HG03521 (cell line): ENCODE results near the gene NLGN1.

Experiments used
- ATAC-seq: cut with Tn5 transposase; IDR thresholded peaks from one replicate; pipeline ENCODE4 v1.9.1; 2021; ENCODE audit warnings: mild to moderate bottlenecking, moderate library complexity; ENCODE audit not compliant: unreplicated experiment

The NLGN1 gene

DNA sequence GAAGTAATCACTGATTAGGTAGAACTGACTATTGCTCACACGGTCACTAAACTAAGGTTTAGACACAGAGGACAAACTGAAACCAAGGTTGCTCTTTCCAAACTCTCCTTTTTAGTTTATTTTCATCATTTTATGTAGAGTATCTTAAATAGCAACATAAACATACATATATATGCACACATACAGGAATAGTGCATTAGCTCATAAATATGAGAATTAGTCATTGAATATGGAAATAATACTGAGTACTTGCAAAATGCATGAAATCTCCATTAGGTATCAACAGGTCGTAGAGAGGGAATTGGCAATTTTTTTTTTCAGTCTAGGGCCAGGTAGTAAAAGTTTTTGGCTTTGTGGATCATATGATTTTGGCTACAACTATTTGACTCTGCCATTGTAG is 557.1 kb downstream of the NLGN1 start:
- no peak for ATAC-seq

DNA sequence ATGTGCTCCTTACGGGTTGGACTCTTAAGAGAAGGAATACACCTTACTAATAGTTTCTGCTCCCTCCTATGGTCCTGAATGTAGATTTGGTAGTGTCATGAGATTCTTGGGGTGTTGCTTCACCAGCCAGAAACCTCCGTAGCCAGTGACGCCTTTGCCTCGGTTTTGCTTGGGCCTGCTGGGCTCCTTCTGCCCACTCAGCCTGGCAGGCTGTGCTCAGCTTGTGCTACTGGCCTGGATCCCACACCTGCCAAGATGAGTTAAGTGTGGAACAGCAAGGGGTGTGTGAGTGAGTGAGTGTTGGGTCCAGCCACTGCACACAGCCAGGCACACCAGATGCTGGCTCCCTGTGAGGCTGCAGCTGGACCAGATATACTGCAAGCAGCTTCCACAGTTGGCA is 560.1 kb downstream of the NLGN1 start:
- ATAC-seq, result no peak

DNA sequence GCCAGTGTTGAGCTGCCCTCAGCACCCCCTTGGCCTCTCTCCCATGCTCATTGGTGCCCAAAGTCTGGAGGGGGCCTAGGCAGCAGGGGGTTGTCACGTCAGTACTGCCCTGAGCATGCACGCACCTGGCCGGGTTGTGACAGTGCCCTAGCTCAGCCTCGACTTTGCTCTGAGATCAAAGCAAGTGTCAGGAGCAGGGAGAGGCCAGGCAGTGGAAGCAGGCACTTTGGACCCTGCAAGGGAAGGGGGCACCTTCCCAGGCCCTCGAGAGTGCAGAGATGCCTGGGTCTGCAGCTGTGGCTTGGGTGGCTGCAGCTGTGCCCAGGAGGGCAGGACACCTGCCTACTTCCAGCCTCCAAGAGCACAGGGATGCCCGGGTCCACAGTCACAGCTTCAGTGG is 561.3 kb downstream of the NLGN1 start:
- ATAC-seq, result no peak

DNA sequence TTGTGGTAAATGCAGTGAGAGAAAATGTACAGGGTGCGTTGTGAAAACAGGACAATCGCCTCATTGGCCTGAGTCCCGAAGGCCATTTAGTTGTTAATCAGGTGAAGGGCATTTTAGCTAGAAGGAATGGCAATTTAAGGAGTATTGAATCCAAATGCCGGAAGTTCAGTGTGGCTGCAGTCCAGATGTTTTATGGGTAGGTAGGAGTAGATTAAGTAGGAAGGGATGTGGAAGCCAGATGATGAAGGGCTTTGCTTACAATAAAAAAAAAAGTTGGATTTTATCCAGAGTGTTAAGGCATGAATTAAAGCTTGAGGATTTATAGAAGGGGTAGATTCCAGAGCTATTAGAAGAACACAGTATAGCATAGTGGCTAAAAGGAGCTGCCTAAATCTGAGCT is 572.7 kb downstream of the NLGN1 start:
- ATAC-seq, result no peak

DNA sequence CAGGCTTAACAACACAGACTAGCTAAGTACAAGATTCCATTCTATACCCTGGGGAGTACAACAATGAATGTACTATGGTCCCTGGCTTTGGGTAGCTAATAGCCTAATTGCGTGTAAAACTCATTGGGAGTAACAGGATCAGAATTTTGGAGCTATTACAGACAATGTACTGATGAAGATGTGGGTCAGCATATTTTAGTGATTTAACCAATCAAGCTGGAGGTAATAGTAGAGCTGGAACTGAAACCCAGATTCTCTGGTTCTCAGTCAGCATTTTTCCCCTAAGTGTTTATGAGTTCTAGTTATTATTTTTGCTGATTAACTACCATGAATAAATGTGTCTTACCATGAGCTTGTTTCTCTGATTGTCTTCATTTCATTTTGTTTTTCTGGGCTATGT is 578.7 kb downstream of the NLGN1 start:
- ATAC-seq, result no peak

DNA sequence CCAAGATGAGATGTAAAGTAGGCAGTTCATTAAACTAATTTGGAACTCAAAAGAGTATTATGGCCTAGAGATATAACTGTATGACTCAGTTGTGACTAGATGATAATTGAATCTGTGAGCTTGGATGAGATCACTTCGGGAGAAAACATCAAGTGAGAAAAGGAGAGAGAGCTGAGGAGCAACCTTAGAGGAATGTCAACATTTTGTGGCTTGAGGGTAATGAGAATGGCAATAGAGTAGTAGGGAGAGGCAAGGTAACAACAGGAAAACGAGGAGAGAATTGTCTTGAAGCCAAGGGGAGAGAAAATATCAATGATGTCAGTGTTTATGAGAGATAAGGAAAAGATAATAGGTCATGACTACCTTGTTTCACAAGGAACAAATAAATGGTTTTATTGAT is 580.2 kb downstream of the NLGN1 start:
- ATAC-seq, result no peak

DNA sequence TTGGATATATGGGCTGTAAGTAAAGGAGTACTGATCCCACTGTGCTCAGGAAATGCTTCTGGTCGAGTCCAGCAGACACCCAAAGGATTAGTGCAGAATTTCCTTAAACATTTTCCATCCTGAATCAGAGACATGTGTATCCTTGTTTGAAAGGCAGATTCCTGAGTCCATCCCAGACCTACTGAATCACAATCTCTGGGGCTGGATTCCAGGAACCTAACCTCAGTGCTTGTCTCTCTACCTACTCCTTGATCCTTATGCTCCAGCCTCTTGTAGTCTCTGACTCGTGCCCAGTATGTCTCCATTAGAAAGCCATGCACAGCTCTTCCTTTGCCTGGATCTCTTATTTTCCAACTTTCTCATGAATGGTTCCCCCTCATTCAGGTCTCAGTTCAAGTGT is 585.8 kb downstream of the NLGN1 start:
- no peak for ATAC-seq

DNA sequence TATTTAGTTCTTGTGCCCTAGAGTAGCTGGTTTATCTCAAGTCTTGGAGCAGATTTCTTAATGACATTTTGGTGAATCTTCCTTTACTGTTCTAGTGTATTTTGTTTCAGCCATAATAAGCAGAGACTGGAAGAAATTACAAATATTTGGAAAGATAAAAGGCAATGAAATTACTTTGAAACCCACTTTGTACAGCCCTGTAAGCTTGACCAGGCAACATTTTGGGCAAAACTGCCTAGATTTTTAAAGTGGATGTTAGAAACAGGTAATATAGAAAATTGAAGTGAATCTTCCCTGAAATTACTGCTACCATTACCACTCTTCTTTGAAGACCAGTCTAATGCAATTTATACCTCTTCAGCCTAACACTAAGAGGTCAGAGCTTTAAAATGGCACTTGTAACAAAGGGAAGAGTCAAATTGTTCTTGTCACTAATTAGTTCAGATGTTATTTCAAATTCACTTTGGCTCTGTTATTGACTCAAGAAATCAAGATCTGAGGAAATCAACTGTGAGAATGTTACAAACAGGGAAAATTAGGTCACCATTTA is 589.4 kb downstream of the NLGN1 start:
- no peak for ATAC-seq

DNA sequence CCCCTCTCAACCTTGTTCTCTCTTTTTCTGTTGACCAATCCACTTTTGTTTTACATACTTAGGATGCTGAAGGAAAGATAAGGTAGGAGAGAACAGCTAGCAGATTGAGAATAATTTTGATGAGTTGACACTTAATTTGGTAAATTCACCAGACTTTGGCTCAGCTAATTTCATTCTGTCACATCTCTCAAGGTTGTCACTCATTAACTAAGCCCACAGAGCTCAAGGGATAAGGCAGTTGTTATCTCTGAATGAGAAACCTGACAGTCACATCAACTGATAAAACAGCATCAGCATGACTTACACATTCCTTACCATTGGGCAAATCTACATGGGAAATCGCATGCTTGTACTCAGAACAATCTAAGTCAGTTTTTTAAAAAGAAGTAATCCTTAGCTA is 591.4 kb downstream of the NLGN1 start:
- no peak for ATAC-seq

DNA sequence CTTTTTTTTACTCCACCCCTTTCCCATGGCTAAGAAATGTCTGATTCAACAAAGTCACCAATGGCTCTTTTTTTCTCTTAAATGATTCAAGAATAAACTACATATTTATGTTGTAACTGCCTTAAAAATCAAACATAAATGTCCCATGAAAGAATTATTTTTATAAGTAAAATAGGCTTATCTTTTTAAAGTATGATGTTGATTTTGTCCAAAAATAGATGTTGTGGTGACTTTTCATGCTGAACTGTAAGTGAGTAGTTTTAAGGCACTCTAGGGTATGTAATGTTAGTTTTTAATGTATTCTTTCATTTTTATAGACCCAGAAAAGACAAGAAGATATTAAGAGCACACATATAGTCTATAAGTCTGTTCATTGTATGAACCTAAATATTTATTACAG is 594.9 kb downstream of the NLGN1 start:
- ATAC-seq, result no peak

DNA sequence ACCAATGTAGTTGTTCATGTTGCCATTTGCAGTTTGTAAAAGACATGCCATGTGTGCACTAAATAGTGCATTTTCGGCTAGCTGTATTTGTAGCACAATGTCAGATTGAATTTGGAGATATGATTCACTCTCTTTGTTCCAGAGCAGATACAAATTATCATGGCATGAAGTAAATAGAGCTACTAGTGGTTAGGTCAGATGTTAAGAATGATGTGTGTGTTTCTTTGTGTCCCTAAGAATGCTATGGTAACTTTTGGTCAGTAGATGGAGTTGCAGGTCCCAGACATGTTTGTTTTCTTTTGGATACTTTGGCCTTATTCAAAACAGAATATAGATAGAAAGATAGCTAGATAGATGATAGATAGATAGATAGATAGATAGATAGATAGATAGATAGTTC is 595.8 kb downstream of the NLGN1 start:
- no peak for ATAC-seq

DNA sequence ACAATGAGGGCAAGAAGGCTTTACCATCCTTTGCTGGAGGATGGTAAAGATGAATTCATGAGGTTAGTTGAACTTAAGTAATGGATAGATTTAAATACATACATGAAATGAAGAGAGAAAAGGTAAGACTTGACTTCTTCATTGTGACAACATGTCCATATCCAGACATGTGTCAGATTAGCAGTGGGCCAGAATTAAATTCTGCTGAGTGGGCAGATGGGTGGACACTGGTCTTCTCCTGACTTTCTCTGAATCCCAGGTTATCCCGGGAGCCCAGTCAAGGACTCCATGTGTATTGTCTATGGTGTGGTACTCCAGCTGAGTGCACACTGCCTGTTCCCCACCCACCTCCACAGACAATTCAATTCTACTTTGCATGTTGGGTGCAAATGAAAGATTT is 603.1 kb downstream of the NLGN1 start:
- no peak for ATAC-seq

DNA sequence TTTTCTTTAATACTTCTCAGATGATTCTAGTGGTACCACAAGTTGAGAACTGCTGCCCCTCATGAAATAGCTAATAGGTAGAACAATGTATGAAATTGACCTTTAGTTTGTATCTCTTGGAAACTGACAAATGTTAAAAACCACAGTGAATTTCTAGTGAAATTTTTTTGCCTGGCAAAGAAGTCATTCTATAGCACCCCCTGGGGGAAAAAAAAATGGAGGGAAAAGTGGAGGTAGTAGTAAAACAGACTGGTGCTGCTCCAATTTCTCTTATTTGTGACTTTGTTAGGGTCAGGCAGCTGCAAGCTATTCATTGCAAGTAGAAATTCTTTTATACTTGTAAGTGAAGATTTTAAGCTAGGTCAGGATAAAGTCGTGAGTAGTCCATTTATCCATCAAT is 605.0 kb downstream of the NLGN1 start:
- ATAC-seq, result no peak

DNA sequence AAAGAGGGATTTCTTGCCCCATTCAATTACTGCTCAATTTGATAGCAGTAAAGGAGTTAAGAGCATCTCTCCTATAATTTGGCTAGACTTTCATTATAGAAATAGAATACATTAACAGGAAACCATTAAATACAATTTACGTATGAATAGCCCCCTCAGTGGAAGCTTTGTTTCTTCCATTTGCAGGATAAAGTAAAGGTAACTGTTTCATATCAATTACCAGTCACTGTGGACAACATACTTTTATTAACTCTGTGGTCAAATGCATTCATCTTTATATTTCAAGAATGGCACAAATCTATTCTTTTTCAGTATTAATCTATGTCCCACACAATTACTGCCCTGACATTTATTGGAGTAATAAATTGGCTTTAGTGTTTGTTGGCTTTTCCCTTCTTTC is 613.4 kb downstream of the NLGN1 start:
- ATAC-seq, result no peak

DNA sequence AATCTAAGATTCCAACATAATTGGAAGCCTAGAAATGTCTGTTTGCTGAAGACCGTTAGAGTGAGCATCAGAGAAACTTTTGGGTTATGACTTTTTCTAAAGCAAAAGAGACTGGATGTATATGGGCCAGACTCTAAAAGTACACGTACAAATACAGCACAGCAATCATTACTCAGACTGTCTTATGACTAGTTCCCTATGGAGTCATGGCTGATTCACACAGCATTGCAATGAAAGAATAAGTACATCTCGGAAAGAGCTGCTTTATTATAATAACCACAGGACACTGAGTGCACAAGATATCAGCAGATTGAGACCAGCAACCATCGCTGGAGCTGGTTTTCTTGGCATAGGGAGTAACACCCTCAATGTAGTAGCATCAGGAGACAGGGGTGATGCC is 618.6 kb downstream of the NLGN1 start:
- ATAC-seq, result no peak

DNA sequence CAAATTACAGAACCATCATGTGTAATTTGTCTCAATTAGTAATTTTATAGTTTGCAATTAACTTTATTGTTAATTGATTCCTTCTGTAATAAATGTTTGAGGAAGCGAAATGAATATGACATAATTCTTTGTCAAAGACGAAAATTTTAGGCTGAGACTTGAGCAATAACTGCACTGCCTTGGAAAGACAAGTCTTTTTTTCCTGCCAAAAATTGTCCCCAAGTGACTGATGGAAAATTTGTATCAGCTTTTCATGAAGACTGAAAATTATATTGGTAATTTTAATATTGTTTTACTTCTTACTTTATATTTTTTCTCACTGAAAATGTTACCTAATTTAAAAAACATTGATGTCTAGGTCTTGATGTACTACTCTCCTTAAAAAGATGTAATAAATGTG is 622.6 kb downstream of the NLGN1 start:
- ATAC-seq, result no peak

DNA sequence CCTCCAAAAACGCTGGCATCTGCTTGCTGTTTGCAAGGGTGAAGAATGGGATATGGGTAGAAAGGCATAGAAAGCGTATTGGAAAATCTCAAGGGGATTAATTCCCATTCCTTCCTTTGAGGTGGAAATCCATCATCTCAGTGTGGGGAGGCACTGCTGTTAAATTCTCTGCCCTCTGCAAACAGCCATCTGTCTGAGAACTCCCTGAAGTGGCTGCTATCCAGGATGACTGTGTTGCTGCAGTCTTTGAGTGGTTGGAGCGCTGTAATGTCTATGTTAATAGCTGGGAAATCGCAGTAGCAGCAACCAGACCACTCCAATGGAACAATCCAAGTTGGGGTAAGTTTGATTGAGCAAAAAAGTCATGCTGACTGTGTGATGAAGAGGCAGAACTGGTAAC is 625.9 kb downstream of the NLGN1 start:
- no peak for ATAC-seq

DNA sequence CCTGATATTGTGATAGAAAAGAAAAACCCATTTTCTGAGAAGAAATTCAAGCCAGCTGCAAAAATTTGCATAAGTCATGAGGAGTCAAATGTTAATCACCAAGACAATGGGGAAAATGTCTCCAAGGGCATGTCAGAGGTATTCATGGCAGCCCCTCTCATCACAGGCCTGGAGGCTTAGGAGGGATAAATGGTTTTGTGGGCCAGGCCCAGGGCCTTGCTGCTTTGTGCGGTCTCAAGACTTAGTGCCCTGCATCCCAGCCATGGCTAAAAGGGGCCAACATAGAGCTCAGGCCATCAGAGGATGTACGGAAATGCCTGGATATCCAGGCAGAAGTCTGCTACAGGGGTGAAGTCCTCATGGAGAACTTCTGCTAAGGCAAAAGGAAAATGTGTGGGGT is 631.1 kb downstream of the NLGN1 start:
- ATAC-seq, result no peak

DNA sequence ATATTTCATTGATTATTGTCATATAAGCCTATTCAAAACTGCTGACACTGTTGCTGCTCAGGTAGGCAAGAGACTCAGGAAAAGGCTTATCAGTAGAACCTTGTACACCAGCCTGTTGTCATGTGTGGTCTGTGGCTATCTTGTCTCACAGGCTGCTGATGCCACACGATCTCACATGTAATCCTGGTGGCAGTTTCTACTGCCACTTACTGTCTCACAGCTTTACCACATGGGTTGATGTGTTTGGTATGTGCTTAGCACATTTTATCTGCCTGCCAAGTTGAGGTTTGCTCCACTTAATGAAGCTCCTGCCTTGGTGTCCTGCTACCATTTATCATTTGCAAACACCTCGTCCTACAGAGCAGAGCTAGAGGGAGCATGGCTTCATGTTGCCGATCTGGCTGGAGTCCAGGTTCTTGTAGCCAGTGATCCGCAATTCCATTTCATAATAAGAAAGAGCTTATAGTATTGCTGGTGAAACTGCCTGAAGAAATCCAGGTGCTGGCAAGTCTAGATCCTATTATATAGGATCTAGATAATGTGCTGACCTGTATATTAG is 637.9 kb downstream of the NLGN1 start:
- ATAC-seq, result no peak

DNA sequence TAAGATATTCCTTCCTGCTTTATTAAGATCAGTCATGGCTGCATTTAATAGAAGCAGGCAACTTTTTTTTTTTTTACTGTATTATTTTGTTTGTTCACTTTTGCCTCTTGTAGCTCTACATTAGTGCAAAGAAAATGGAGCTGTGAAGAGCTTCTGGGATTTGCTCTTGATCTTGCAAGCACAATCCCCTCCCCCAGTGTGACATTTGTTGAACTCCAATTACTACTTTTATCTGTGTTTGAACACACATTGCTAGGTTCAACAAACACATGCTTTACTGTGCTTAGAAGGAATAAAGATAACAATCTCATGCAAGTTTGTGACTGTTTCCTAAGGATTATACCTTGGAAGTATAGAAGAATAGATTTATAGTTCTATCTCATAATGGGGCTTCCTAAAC is 648.8 kb downstream of the NLGN1 start:
- ATAC-seq, result no peak

DNA sequence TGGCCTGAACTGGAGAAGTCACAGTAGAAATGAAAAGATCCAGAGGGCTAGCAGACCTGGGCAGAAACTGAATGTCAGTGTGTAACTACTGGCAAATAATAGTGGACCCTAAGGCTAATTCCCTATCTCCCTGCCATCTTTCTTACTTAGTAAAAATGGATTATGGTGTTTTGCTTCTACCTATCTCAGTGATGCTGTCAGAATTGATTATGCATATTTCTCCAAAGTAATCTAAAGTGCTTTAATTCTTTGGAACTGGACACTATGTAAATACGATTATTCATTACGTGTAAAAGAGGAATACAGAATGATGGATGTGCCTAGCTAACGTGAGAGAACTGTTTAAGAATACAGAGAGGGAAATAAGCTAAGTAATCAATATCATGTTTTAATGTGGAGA is 651.9 kb downstream of the NLGN1 start:
- no peak for ATAC-seq

DNA sequence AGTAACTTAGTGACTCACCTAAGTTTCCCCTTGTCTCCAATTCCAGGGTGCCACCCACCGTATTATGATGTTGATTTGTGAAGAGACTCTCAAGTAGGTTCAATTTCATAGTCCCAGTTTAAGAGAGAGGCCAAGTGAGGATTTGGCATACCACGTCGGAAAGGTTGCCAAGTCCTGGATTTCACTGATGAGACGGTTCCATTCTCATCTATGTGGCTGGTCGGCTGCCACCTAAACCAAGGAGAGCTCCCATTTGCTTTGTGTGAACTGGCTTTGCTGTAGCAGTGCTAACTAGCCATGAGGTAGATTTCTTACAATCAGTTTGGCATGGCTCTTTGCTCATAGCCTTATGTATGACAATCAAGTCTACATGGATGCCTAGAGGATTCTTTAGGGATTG is 653.6 kb downstream of the NLGN1 start:
- ATAC-seq, result no peak

DNA sequence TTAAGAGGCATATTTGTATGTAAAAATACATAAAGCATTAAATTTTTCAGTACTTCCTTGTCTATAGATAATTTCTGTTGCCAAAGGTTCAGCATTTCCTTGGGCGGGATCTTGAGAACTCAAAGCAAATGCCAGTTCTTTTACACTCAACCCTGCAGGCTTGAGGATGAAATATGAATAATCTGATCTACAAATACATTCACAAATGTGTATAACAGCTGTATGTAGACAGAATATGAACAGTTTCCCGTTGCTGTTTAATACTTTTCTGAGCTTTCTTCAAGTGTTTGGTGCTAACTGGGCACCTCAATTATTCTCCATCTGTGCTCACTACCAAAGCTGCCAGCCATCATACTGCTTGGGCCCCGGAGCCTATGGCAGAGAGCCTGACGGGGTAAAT is 661.3 kb downstream of the NLGN1 start:
- no peak for ATAC-seq

DNA sequence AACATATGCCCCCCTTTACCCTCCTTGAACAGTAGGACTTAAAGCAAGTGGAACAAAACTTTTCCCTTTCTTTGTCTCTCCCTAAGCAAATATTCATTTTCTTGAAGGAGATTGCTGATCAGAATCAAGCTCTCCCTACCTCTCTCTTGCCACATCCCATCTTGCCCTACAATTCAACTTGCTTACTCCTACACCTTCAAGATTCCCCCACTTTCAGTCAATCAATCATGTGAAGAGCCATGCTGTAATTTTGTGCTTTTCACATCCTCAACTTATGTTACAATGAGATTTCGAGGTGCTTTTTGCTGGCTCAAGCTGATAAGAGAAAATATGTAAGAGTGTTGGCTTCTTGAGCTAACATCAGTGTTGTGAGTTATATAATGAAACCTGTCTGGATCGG is 662.9 kb downstream of the NLGN1 start:
- no peak for ATAC-seq
